22Rv1 (cell line): Measurements from ENCODE around the gene FAM168A.

Source experiments
- ZFX ChIP-seq: fragments of 450-650 bp; IDR thresholded peaks from 2 replicates; pipeline ENCODE4 v1.6.1; 2017; ENCODE audit warnings: antibody characterized with exemption, borderline replicate concordance
- TF ChIP-seq, protein P1 (sequence below): fragments of 450-650 bp; IDR thresholded peaks from 2 replicates; pipeline ENCODE4 v1.5.1; 2017; ENCODE audit warnings: mild to moderate bottlenecking

- TF ChIP-seq ZFX = no peak
- TF ChIP-seq, protein P1, sequence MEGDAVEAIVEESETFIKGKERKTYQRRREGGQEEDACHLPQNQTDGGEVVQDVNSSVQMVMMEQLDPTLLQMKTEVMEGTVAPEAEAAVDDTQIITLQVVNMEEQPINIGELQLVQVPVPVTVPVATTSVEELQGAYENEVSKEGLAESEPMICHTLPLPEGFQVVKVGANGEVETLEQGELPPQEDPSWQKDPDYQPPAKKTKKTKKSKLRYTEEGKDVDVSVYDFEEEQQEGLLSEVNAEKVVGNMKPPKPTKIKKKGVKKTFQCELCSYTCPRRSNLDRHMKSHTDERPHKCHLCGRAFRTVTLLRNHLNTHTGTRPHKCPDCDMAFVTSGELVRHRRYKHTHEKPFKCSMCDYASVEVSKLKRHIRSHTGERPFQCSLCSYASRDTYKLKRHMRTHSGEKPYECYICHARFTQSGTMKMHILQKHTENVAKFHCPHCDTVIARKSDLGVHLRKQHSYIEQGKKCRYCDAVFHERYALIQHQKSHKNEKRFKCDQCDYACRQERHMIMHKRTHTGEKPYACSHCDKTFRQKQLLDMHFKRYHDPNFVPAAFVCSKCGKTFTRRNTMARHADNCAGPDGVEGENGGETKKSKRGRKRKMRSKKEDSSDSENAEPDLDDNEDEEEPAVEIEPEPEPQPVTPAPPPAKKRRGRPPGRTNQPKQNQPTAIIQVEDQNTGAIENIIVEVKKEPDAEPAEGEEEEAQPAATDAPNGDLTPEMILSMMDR = no peak
These were observed 200.3 kb downstream of the FAM168A start for GRCh38 chr11:73397468-73398131.
